HepG2 (cell line): ENCODE results near the gene ZCCHC10. TPM values are rescaled to one million over a fixed set of nuclear protein-coding genes. Genes with fewer than 3 reads are reported as not detected.

Experiments
- CHD2 ChIP-seq: IDR thresholded peaks from 2 replicates; pipeline ENCODE4 v1.6.1; 2011; ENCODE audit warnings: low read depth, low read length, improper control_type of control experiment
- HOXA7 ChIP-seq: sonication (generic); formaldehyde crosslinking; IDR thresholded peaks from 2 replicates; pipeline ENCODE4 v1.8.1; 2022; ENCODE audit warnings: mild to moderate bottlenecking, missing genetic modification reagents, moderate library complexity
- KAT8 ChIP-seq: IDR thresholded peaks from 2 replicates; pipeline ENCODE4 v1.6.1; 2016; ENCODE audit warnings: missing genetic modification reagents, missing compliant biosample characterization
- KDM4B ChIP-seq: sonication (generic); formaldehyde crosslinking; IDR thresholded peaks from 2 replicates; pipeline ENCODE4 v1.4.0; 2020; ENCODE audit warnings: missing genetic modification reagents
- KLF12 ChIP-seq: sonication (generic); formaldehyde crosslinking; IDR thresholded peaks from 2 replicates; pipeline ENCODE4 v1.4.0; 2020; ENCODE audit warnings: missing genetic modification reagents, borderline replicate concordance
- KMT2B ChIP-seq: IDR thresholded peaks from 2 replicates; pipeline ENCODE4 v1.6.1; 2016; ENCODE audit warnings: missing genetic modification reagents, missing compliant biosample characterization
- MTA3 ChIP-seq: sonication (generic); formaldehyde crosslinking; IDR thresholded peaks from 2 replicates; pipeline ENCODE4 v1.4.0; 2020; ENCODE audit warnings: missing genetic modification reagents
- NCOA2 ChIP-seq: sonication (generic); formaldehyde crosslinking; IDR thresholded peaks from 2 replicates; pipeline ENCODE4 v1.8.0; 2022; ENCODE audit warnings: inconsistent platforms
- NFAT5 ChIP-seq: sonication (generic); formaldehyde crosslinking; IDR thresholded peaks from 2 replicates; pipeline ENCODE4 v1.4.0; 2020; ENCODE audit warnings: missing genetic modification reagents
- POLR2AphosphoS2 ChIP-seq: IDR thresholded peaks from 2 replicates; pipeline ENCODE4 v1.6.1; 2011; ENCODE audit warnings: low read depth, low read length, improper control_type of control experiment
- SAP130 ChIP-seq: IDR thresholded peaks from 2 replicates; pipeline ENCODE4 v1.6.1; 2016; ENCODE audit warnings: low read depth
- TFAP4 ChIP-seq: sonication (generic); IDR thresholded peaks from 2 replicates; pipeline ENCODE4 v1.6.1; 2016; ENCODE audit warnings: low read depth, borderline replicate concordance
- TGIF2 ChIP-seq: IDR thresholded peaks from 2 replicates; pipeline ENCODE4 v1.6.1; 2016; ENCODE audit warnings: control low read depth, missing compliant biosample characterization
- TMF1 ChIP-seq: sonication (generic); formaldehyde crosslinking; IDR thresholded peaks from 2 replicates; pipeline ENCODE4 v1.8.1; 2022; ENCODE audit warnings: low read depth, missing genetic modification reagents
- ZFAT ChIP-seq: sonication (generic); formaldehyde crosslinking; conservative IDR thresholded peaks from 2 replicates; pipeline ENCODE4 v1.8.1; 2023; ENCODE audit warnings: missing genetic modification reagents, inconsistent platforms
- ZNF121 ChIP-seq: sonication (generic); formaldehyde crosslinking; IDR thresholded peaks from 2 replicates; pipeline ENCODE4 v1.5.0; 2020; ENCODE audit warnings: mild to moderate bottlenecking, missing genetic modification reagents
- ZNF431 ChIP-seq: sonication (generic); formaldehyde crosslinking; IDR thresholded peaks from 2 replicates; pipeline ENCODE4 v1.9.0; 2022; ENCODE audit warnings: missing genetic modification reagents, low read depth, mild to moderate bottlenecking, borderline replicate concordance
- ZNF567 ChIP-seq: sonication (generic); formaldehyde crosslinking; IDR thresholded peaks from 2 replicates; pipeline ENCODE4 v1.8.1; 2023; ENCODE audit warnings: mild to moderate bottlenecking, missing genetic modification reagents, borderline replicate concordance
- ZNF570 ChIP-seq: sonication (generic); formaldehyde crosslinking; IDR thresholded peaks from 2 replicates; pipeline ENCODE4 v1.4.0; 2020; ENCODE audit warnings: mild to moderate bottlenecking, missing genetic modification reagents, borderline replicate concordance
- ZSCAN9 ChIP-seq: IDR thresholded peaks from 2 replicates; pipeline ENCODE4 v1.6.1; 2016; ENCODE audit warnings: borderline replicate concordance
- polyA plus RNA-seq, 8 experiments: library from polyadenylated mRNA; depleted of rRNA in 3 of 8; stranded (reverse) in 7 of 8; unstranded in 1 of 8; fragments of >200 nt; fragmentation: Illumina TruSeq in 4 of 8; extraction: Trizol in 4 of 8; gene quantifications; 2 replicates each; pipeline versions ENCODE4 v1.2.1 to v1.2.3, GENCODE V29; 2011 to 2016; ENCODE audit warnings: low read depth in 4 of 8, missing spikeins in 1 of 8, mixed read lengths in 1 of 8; ENCODE audit not compliant: insufficient read depth in 1 of 8
- total RNA-seq, 5 experiments: library from RNA; depleted of rRNA; stranded (reverse); fragments of >200 nt; fragmentation: Illumina TruSeq; extraction: Trizol; gene quantifications; 2 replicates each; pipeline ENCODE4 v1.2.3, GENCODE V29; 2016; ENCODE audit warnings: low read depth in 1 of 5
- TF ChIP-seq, protein P1 (sequence below): sonication (generic); formaldehyde crosslinking; IDR thresholded peaks from 2 replicates; pipeline ENCODE4 v1.4.0; 2020; ENCODE audit warnings: mild to moderate bottlenecking, missing genetic modification reagents
- TF ChIP-seq, protein P2 (sequence below): sonication (generic); formaldehyde crosslinking; conservative IDR thresholded peaks from 2 replicates; pipeline ENCODE4 v1.8.1; 2023; ENCODE audit warnings: missing genetic modification reagents

The ZCCHC10 gene
- total and polyA plus RNA-seq, 2 of the 13 experiments (the other 11 are each of a cell fraction or from before 2014, with no cell fraction given): 40.7 to 48.2 TPM

GRCh38 chr5:132962429-132963021 lies 63.8 kb downstream of the ZCCHC10 start (continued):
- TF ChIP-seq, protein P1, sequence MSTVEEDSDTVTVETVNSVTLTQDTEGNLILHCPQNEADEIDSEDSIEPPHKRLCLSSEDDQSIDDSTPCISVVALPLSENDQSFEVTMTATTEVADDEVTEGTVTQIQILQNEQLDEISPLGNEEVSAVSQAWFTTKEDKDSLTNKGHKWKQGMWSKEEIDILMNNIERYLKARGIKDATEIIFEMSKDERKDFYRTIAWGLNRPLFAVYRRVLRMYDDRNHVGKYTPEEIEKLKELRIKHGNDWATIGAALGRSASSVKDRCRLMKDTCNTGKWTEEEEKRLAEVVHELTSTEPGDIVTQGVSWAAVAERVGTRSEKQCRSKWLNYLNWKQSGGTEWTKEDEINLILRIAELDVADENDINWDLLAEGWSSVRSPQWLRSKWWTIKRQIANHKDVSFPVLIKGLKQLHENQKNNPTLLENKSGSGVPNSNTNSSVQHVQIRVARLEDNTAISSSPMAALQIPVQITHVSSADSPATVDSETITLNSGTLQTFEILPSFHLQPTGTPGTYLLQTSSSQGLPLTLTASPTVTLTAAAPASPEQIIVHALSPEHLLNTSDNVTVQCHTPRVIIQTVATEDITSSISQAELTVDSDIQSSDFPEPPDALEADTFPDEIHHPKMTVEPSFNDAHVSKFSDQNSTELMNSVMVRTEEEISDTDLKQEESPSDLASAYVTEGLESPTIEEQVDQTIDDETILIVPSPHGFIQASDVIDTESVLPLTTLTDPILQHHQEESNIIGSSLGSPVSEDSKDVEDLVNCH (CRISPR knock-in tag): no peak
- TF ChIP-seq HOXA7 (no peak), TGIF2 (CRISPR knock-in tag) (peak; percentile 57), NCOA2 (CRISPR knock-in tag) (0 out of 2 replicates have a peak, but pooled peaks have one; percentile 12), NFAT5 (CRISPR knock-in tag) (no peak), ZNF431 (CRISPR knock-in tag) (no peak), TMF1 (no peak), ZNF121 (CRISPR knock-in tag) (no peak), ZFAT (CRISPR knock-in tag) (no peak), KLF12 (no peak), KAT8 (no peak), ZNF567 (CRISPR knock-in tag) (no peak), TFAP4 (peak; percentile 22; the same call in 1 of the 2 replicates), ZNF570 (CRISPR knock-in tag) (0 out of 2 replicates have a peak, but pooled peaks have one; percentile 26), CHD2 (peak; percentile 89), POLR2AphosphoS2 (no peak), MTA3 (no peak), SAP130 (CRISPR knock-in tag) (peak; percentile 66), KDM4B (CRISPR knock-in tag) (no peak), ZSCAN9 (CRISPR knock-in tag) (0 out of 2 replicates have a peak, but pooled peaks have one; percentile 35), KMT2B (CRISPR knock-in tag) (0 out of 2 replicates have a peak, but pooled peaks have one; percentile 28)
- TF ChIP-seq, protein P2, sequence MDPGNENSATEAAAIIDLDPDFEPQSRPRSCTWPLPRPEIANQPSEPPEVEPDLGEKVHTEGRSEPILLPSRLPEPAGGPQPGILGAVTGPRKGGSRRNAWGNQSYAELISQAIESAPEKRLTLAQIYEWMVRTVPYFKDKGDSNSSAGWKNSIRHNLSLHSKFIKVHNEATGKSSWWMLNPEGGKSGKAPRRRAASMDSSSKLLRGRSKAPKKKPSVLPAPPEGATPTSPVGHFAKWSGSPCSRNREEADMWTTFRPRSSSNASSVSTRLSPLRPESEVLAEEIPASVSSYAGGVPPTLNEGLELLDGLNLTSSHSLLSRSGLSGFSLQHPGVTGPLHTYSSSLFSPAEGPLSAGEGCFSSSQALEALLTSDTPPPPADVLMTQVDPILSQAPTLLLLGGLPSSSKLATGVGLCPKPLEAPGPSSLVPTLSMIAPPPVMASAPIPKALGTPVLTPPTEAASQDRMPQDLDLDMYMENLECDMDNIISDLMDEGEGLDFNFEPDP (CRISPR knock-in tag): no peak
